Upper lobe of left lung (tissue), 4 donors: ENCODE results near the gene ZNF766.

Source experiments
- CTCF ChIP-seq, 6 experiments: fragments of 450-650 bp in 4 of 6; fragments of 200-600 bp in 2 of 6; sonication (generic) in 2 of 6; IDR thresholded peaks; one replicate each; pipeline ENCODE4 v1.5.1; 2016 to 2019; ENCODE audit warnings: antibody characterized with exemption in 6 of 6
- EP300 ChIP-seq, 4 donors: sonication (generic); formaldehyde crosslinking; IDR thresholded peaks; one replicate each; pipeline ENCODE4 v1.5.1; 2017; ENCODE audit warnings: antibody characterized with exemption in 4 of 4, control low read depth in 2 of 4
- POLR2A ChIP-seq, 4 donors: fragments of 450-650 bp; IDR thresholded peaks; one replicate each; pipeline ENCODE4 v1.5.1; 2016 to 2017; ENCODE audit warnings: antibody characterized with exemption in 4 of 4, mild to moderate bottlenecking in 2 of 4
- POLR2AphosphoS5 ChIP-seq, 2 donors: sonication (generic); formaldehyde crosslinking; IDR thresholded peaks; one replicate each; pipeline ENCODE4 v1.5.1; 2017; ENCODE audit warnings: antibody characterized with exemption in 2 of 2

- TF ChIP-seq EP300 (IDR thresholded peaks at IDR 0.05) (no peak), POLR2A (IDR thresholded peaks at IDR 0.05) (no peak), POLR2AphosphoS5 (IDR thresholded peaks at IDR 0.05) (no peak), CTCF (IDR thresholded peaks at IDR 0.05) (no peak)
Observed at GRCh38 chr19:52237197-52237596, 32.2 kb upstream of the ZNF766 start.
